Prostate gland (tissue), 2 donors: ENCODE measurements around the gene RABGAP1L.

Experiments
- POLR2A ChIP-seq: fragments of 450-650 bp; IDR thresholded peaks from one replicate; pipeline ENCODE4 v1.6.1; 2016; ENCODE audit warnings: antibody characterized with exemption, mild to moderate bottlenecking
- TF ChIP-seq, protein P1 (sequence below), 4 experiments: fragments of 200-600 bp in 2 of 4; fragments of 450-650 bp in 2 of 4; sonication (generic) in 2 of 4; IDR thresholded peaks; 1 replicate in 3 of 4; 2 replicates in 1 of 4; pipeline ENCODE4 v1.5.1; 2016 to 2019; ENCODE audit warnings: antibody characterized with exemption in 4 of 4, mild to moderate bottlenecking in 2 of 4, moderate library complexity in 2 of 4

DNA sequence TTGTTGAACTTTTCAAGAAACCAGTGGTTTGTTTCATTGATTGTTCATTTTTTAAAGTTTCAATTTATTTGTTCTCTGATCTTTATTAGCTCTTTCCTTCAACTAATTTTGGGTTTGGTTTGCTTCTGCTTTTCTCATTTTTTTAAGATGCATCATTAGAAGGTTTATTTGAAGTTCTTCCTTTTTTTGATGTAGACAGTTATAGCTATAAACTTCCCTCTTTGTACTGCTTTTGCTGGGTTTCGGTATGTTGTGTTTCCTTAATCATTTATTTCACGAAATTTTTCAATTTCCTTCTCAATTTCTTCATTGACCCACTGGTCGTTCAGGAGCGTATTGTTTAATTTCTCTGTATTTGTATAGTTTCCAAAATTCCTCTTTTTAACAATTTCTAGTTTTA is 155.1 kb downstream of the RABGAP1L start:
- TF ChIP-seq POLR2A: no peak
- TF ChIP-seq, protein P1, sequence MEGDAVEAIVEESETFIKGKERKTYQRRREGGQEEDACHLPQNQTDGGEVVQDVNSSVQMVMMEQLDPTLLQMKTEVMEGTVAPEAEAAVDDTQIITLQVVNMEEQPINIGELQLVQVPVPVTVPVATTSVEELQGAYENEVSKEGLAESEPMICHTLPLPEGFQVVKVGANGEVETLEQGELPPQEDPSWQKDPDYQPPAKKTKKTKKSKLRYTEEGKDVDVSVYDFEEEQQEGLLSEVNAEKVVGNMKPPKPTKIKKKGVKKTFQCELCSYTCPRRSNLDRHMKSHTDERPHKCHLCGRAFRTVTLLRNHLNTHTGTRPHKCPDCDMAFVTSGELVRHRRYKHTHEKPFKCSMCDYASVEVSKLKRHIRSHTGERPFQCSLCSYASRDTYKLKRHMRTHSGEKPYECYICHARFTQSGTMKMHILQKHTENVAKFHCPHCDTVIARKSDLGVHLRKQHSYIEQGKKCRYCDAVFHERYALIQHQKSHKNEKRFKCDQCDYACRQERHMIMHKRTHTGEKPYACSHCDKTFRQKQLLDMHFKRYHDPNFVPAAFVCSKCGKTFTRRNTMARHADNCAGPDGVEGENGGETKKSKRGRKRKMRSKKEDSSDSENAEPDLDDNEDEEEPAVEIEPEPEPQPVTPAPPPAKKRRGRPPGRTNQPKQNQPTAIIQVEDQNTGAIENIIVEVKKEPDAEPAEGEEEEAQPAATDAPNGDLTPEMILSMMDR (IDR thresholded peaks at IDR 0.05): no peak
